GM23338 (cell line): ENCODE results near the gene IFI27. TPM values are rescaled to one million over a fixed set of nuclear protein-coding genes. Genes with fewer than 3 reads are reported as not detected.

Experiments used
- ATAC-seq: fragments of 200-7000 bp; cut with Tn5 transposase; 3 replicates; pipeline ENCODE4 v1.9.1; 2020
- DNase-seq: peaks from one replicate; pipeline ENCODE4 v3.0.0-alpha.2; 2015; ENCODE audit warnings: low spot score
- H2AFZ ChIP-seq: fragments of 200-600 bp; sonication (generic); 2 replicates; pipeline ENCODE4 v1.8.0; 2016; ENCODE audit warnings: antibody characterized with exemption, mild to moderate bottlenecking, moderate library complexity
- H3F3A ChIP-seq: fragments of 200-600 bp; sonication (generic); replicated peaks from 2 replicates; pipeline ENCODE4 v1.8.0; 2017; ENCODE audit warnings: antibody characterized with exemption, mixed run types, low read depth
- H3K27ac ChIP-seq: fragments of 200-600 bp; sonication (generic); 2 replicates; pipeline ENCODE4 v1.6.1; 2016; ENCODE audit warnings: low read depth
- H3K27me3 ChIP-seq: fragments of 200-600 bp; sonication (generic); 2 replicates; pipeline ENCODE4 v1.8.0; 2016; ENCODE audit warnings: mild to moderate bottlenecking, mixed run types, moderate library complexity; ENCODE audit not compliant: insufficient read depth
- H3K36me3 ChIP-seq: fragments of 200-600 bp; sonication (generic); 2 replicates; pipeline ENCODE4 v1.8.0; 2016; ENCODE audit warnings: mild to moderate bottlenecking; ENCODE audit not compliant: insufficient read depth
- H3K4me1 ChIP-seq: fragments of 200-600 bp; sonication (generic); 2 replicates; pipeline ENCODE4 v1.8.0; 2016; ENCODE audit warnings: mild to moderate bottlenecking, moderate library complexity; ENCODE audit not compliant: insufficient read depth
- H3K4me2 ChIP-seq: fragments of 200-600 bp; sonication (generic); 2 replicates; pipeline ENCODE4 v1.7.1; 2017; ENCODE audit warnings: mixed run types
- H3K4me3 ChIP-seq: fragments of 200-600 bp; sonication (generic); 2 replicates; pipeline ENCODE4 v1.6.1; 2016; ENCODE audit warnings: mixed run types
- H3K79me2 ChIP-seq: fragments of 200-600 bp; sonication (generic); replicated peaks from 2 replicates; pipeline ENCODE4 v1.8.0; 2017; ENCODE audit warnings: mild to moderate bottlenecking; ENCODE audit not compliant: insufficient read depth
- H3K9me2 ChIP-seq: fragments of 200-600 bp; sonication (generic); 2 replicates; pipeline ENCODE4 v1.8.0; 2017; ENCODE audit not compliant: insufficient read depth
- H4K20me1 ChIP-seq: fragments of 200-600 bp; sonication (generic); replicated peaks from 2 replicates; pipeline ENCODE4 v1.8.0; 2017; ENCODE audit warnings: mild to moderate bottlenecking; ENCODE audit not compliant: insufficient read depth
- H3K27ac Mint-ChIP-seq: 2 replicates; pipeline ENCODE4 v1.8.0; 2020; ENCODE audit warnings: inconsistent platforms, mild to moderate bottlenecking, moderate library complexity, mixed read lengths
- H3K27me3 Mint-ChIP-seq: 3 replicates; pipeline ENCODE4 v1.8.0; 2022; ENCODE audit warnings: low read depth, mild to moderate bottlenecking, moderate library complexity, mixed read lengths, inconsistent platforms; ENCODE audit not compliant: insufficient read depth, poor library complexity
- H3K36me3 Mint-ChIP-seq: 3 replicates; pipeline ENCODE4 v1.8.0; 2021; ENCODE audit warnings: low read depth, mild to moderate bottlenecking, inconsistent platforms, moderate library complexity, mixed read lengths
- H3K4me1 Mint-ChIP-seq: 3 replicates; pipeline ENCODE4 v1.8.0; 2020; ENCODE audit warnings: mild to moderate bottlenecking, inconsistent platforms, mixed read lengths
- H3K4me3 Mint-ChIP-seq: 3 replicates; pipeline ENCODE4 v1.8.0; 2021; ENCODE audit warnings: moderate library complexity, mild to moderate bottlenecking, inconsistent platforms, mixed read lengths
- H3K9me3 Mint-ChIP-seq: 3 replicates; pipeline ENCODE4 v1.8.0; 2020; ENCODE audit warnings: moderate library complexity, mild to moderate bottlenecking, inconsistent platforms, mixed read lengths
- CREB1 ChIP-seq: fragments of 250-450 bp; sonication (Bioruptor Pico); IDR thresholded peaks from 2 replicates; pipeline ENCODE4 v1.5.0; 2020; ENCODE audit warnings: low read depth, mild to moderate bottlenecking, moderate library complexity
- EZH2 ChIP-seq: fragments of 200-600 bp; sonication (generic); IDR thresholded peaks from one replicate; pipeline ENCODE4 v1.8.0; 2017; ENCODE audit warnings: antibody characterized with exemption, mild to moderate bottlenecking, low read depth; ENCODE audit not compliant: unreplicated experiment
- EZH2phosphoT487 ChIP-seq: fragments of 200-600 bp; sonication (generic); IDR thresholded peaks from one replicate; pipeline ENCODE4 v1.8.1; 2018; ENCODE audit warnings: antibody characterized with exemption; ENCODE audit not compliant: unreplicated experiment
- JUNB ChIP-seq: IDR thresholded peaks from one replicate; pipeline ENCODE4 v1.6.1; 2016; ENCODE audit warnings: antibody characterized with exemption; ENCODE audit not compliant: unreplicated experiment
- NANOG ChIP-seq: IDR thresholded peaks from 2 replicates; pipeline ENCODE4 v1.6.1; 2016; ENCODE audit warnings: antibody characterized with exemption, borderline replicate concordance
- POLR2AphosphoS5 ChIP-seq: IDR thresholded peaks from 2 replicates; pipeline ENCODE4 v1.6.1; 2016; ENCODE audit warnings: antibody characterized with exemption, low read depth
- STAT1 ChIP-seq: IDR thresholded peaks from one replicate; pipeline ENCODE4 v1.6.1; 2016; ENCODE audit warnings: antibody characterized with exemption; ENCODE audit not compliant: unreplicated experiment
- ZNF114 ChIP-seq: fragments of 250-450 bp; sonication (Bioruptor Pico); IDR thresholded peaks from 2 replicates; pipeline ENCODE4 v1.5.0; 2020; ENCODE audit warnings: mild to moderate bottlenecking, moderate library complexity
- ZNF331 ChIP-seq: fragments of 250-450 bp; sonication (Bioruptor Pico); IDR thresholded peaks from 2 replicates; pipeline ENCODE4 v1.5.0; 2020; ENCODE audit warnings: low read depth, mild to moderate bottlenecking, moderate library complexity
- ZNF462 ChIP-seq: fragments of 250-450 bp; sonication (Bioruptor Pico); IDR thresholded peaks from 2 replicates; pipeline ENCODE4 v1.5.0; 2020; ENCODE audit warnings: mild to moderate bottlenecking, moderate library complexity
- polyA plus RNA-seq: library from polyadenylated mRNA; unstranded; fragments of >200 nt; fragmentation: Nextera tagmentation; extraction: Ambion mirVana; gene quantifications from 2 replicates; pipeline ENCODE4 v1.2.1, GENCODE V29; 2016
- total RNA-seq: library from RNA; depleted of rRNA; stranded (reverse); fragments of >200 nt; shearing (Covaris generic); gene quantifications from 2 replicates; pipeline ENCODE4 v1.2.3, GENCODE V29; 2014
- TF ChIP-seq, protein P1 (sequence below): IDR thresholded peaks from one replicate; pipeline ENCODE4 v1.6.1; 2018; ENCODE audit warnings: antibody characterized with exemption; ENCODE audit not compliant: unreplicated experiment
- TF ChIP-seq, protein P2 (sequence below): IDR thresholded peaks from 2 replicates; pipeline ENCODE4 v1.6.1; 2016; ENCODE audit warnings: antibody characterized with exemption
- TF ChIP-seq, protein P3 (sequence below), 2 experiments: fragments of 200-600 bp in 1 of 2; sonication (generic) in 1 of 2; conservative IDR thresholded peaks; 2 replicates each; pipeline versions ENCODE4 v1.5.1 to v1.6.1; 2016 to 2017; ENCODE audit warnings: antibody characterized with exemption in 2 of 2, low read depth in 2 of 2, mild to moderate bottlenecking in 2 of 2, moderate library complexity in 1 of 2

IFI27 gene
- total and polyA plus RNA-seq, 2 experiments from 2014 or later, result 0.49 to 1.2 TPM

- H3K79me2 ChIP-seq, result peaks cover 100% of the 10 kb centered on the region
These were observed 36.0 kb upstream of the IFI27 start for GRCh38 chr14:94074534-94074933.

More at GRCh38 chr14:94074534-94074933, 36.0 kb upstream of the IFI27 start:
- no peak overlapping the region for H3K27ac ChIP-seq
- Mint-ChIP-seq H3K27ac (no peak overlapping the region), H3K4me1 (peaks cover 13% of the 10 kb centered on the region), H3K36me3 (peaks cover 86% of the 10 kb centered on the region), H3K4me3 (no peak overlapping the region), H3K27me3 (no peaks in the 10 kb centered on the region), H3K9me3 (peaks cover 44% of the 10 kb centered on the region)
- H3K27me3 ChIP-seq, result no peaks in the 10 kb centered on the region
- H4K20me1 ChIP-seq, result peaks cover 38% of the 10 kb centered on the region
- H2AFZ ChIP-seq, result no peak overlapping the region
- no peaks in the 10 kb centered on the region for H3F3A ChIP-seq
- TF ChIP-seq EZH2, result no peak
- TF ChIP-seq, protein P1, sequence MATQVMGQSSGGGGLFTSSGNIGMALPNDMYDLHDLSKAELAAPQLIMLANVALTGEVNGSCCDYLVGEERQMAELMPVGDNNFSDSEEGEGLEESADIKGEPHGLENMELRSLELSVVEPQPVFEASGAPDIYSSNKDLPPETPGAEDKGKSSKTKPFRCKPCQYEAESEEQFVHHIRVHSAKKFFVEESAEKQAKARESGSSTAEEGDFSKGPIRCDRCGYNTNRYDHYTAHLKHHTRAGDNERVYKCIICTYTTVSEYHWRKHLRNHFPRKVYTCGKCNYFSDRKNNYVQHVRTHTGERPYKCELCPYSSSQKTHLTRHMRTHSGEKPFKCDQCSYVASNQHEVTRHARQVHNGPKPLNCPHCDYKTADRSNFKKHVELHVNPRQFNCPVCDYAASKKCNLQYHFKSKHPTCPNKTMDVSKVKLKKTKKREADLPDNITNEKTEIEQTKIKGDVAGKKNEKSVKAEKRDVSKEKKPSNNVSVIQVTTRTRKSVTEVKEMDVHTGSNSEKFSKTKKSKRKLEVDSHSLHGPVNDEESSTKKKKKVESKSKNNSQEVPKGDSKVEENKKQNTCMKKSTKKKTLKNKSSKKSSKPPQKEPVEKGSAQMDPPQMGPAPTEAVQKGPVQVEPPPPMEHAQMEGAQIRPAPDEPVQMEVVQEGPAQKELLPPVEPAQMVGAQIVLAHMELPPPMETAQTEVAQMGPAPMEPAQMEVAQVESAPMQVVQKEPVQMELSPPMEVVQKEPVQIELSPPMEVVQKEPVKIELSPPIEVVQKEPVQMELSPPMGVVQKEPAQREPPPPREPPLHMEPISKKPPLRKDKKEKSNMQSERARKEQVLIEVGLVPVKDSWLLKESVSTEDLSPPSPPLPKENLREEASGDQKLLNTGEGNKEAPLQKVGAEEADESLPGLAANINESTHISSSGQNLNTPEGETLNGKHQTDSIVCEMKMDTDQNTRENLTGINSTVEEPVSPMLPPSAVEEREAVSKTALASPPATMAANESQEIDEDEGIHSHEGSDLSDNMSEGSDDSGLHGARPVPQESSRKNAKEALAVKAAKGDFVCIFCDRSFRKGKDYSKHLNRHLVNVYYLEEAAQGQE, result no peak
- no peak for TF ChIP-seq POLR2AphosphoS5
- TF ChIP-seq, protein P2, sequence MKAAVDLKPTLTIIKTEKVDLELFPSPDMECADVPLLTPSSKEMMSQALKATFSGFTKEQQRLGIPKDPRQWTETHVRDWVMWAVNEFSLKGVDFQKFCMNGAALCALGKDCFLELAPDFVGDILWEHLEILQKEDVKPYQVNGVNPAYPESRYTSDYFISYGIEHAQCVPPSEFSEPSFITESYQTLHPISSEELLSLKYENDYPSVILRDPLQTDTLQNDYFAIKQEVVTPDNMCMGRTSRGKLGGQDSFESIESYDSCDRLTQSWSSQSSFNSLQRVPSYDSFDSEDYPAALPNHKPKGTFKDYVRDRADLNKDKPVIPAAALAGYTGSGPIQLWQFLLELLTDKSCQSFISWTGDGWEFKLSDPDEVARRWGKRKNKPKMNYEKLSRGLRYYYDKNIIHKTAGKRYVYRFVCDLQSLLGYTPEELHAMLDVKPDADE, result no peak
- no peak for TF ChIP-seq ZNF462 (CRISPR knock-in tag)
- no peak for TF ChIP-seq ZNF114 (CRISPR knock-in tag)
- TF ChIP-seq CREB1 (CRISPR knock-in tag), result no peak
- no peak for TF ChIP-seq STAT1
- TF ChIP-seq JUNB, result no peak
- TF ChIP-seq NANOG, result no peak
- no peak for TF ChIP-seq EZH2phosphoT487
- no peak for TF ChIP-seq ZNF331 (CRISPR knock-in tag)
- TF ChIP-seq, protein P3, sequence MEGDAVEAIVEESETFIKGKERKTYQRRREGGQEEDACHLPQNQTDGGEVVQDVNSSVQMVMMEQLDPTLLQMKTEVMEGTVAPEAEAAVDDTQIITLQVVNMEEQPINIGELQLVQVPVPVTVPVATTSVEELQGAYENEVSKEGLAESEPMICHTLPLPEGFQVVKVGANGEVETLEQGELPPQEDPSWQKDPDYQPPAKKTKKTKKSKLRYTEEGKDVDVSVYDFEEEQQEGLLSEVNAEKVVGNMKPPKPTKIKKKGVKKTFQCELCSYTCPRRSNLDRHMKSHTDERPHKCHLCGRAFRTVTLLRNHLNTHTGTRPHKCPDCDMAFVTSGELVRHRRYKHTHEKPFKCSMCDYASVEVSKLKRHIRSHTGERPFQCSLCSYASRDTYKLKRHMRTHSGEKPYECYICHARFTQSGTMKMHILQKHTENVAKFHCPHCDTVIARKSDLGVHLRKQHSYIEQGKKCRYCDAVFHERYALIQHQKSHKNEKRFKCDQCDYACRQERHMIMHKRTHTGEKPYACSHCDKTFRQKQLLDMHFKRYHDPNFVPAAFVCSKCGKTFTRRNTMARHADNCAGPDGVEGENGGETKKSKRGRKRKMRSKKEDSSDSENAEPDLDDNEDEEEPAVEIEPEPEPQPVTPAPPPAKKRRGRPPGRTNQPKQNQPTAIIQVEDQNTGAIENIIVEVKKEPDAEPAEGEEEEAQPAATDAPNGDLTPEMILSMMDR (conservative IDR thresholded peaks at IDR 0.05; ENCODE audit: low read depth in 2 of 2), result no peak
- no peak overlapping the region for H3K4me2 ChIP-seq
- H3K4me3 ChIP-seq, result no peak overlapping the region
- peaks cover 2% of the 10 kb centered on the region for H3K4me1 ChIP-seq
- DNase-seq (no peak), ATAC-seq (no peak)
- H3K36me3 ChIP-seq, result peaks cover 24% of the 10 kb centered on the region; the same call in 1 of the 2 replicates
- no peaks in the 10 kb centered on the region for H3K9me2 ChIP-seq
